Skeletal muscle tissue (tissue), 4 donors: ENCODE results near the gene TANC1. TPM values are rescaled to one million over a fixed set of nuclear protein-coding genes. Genes with fewer than 3 reads are reported as not detected.

Source experiments
- H3K27ac ChIP-seq: one replicate; pipeline ENCODE4 v1.7.0; 2013; ENCODE audit warnings: mild to moderate bottlenecking, low read depth, low read length, inconsistent platforms
- H3K27me3 ChIP-seq, 3 donors: one replicate each; pipeline ENCODE4 v1.7.0; 2013; ENCODE audit warnings: low read length in 3 of 3; ENCODE audit not compliant: control insufficient read depth in 3 of 3, insufficient read depth in 3 of 3
- H3K36me3 ChIP-seq, 3 donors: one replicate each; pipeline ENCODE4 v1.7.0; 2013; ENCODE audit warnings: low read length in 3 of 3; ENCODE audit not compliant: control insufficient read depth in 3 of 3, insufficient read depth in 3 of 3
- H3K4me1 ChIP-seq, 3 donors: one replicate each; pipeline ENCODE4 v1.7.0; 2013; ENCODE audit warnings: low read length in 3 of 3, mild to moderate bottlenecking in 3 of 3; ENCODE audit not compliant: control insufficient read depth in 3 of 3, insufficient read depth in 3 of 3
- H3K4me3 ChIP-seq, 3 donors: one replicate each; pipeline ENCODE4 v1.7.0; 2013; ENCODE audit warnings: low read length in 3 of 3
- H3K9ac ChIP-seq, 3 donors: one replicate each; pipeline ENCODE4 v1.7.0; 2013; ENCODE audit warnings: low read length in 3 of 3, mild to moderate bottlenecking in 3 of 3, moderate library complexity in 2 of 3, low read depth in 1 of 3
- H3K9me3 ChIP-seq, 3 donors: one replicate each; pipeline ENCODE4 v1.7.0; 2013; ENCODE audit warnings: low read length in 3 of 3; ENCODE audit not compliant: control insufficient read depth in 3 of 3
- total RNA-seq: library from RNA; depleted of rRNA; stranded (reverse); fragments of >200 nt; gene quantifications from one replicate; pipeline ENCODE4 v1.2.3, GENCODE V29; 2014
- donor health status: Osteomylitis.

The TANC1 gene
- total RNA-seq, 1 donor from 2014 or later: 38.1 TPM

GRCh38 chr2:159052157-159052601, 83.7 kb downstream of the TANC1 start:
- H3K9ac ChIP-seq: no peak overlapping the region
- no peaks in the 10 kb centered on the region for H3K27me3 ChIP-seq
- H3K4me3 ChIP-seq: no peak overlapping the region
- no peaks in the 10 kb centered on the region for H3K9me3 ChIP-seq
- peaks cover 3 to 7% (median 5%) of the 10 kb centered on the region in 3 donors for H3K4me1 ChIP-seq
- H3K27ac ChIP-seq: no peak overlapping the region
- no peaks in the 10 kb centered on the region for H3K36me3 ChIP-seq

DNA sequence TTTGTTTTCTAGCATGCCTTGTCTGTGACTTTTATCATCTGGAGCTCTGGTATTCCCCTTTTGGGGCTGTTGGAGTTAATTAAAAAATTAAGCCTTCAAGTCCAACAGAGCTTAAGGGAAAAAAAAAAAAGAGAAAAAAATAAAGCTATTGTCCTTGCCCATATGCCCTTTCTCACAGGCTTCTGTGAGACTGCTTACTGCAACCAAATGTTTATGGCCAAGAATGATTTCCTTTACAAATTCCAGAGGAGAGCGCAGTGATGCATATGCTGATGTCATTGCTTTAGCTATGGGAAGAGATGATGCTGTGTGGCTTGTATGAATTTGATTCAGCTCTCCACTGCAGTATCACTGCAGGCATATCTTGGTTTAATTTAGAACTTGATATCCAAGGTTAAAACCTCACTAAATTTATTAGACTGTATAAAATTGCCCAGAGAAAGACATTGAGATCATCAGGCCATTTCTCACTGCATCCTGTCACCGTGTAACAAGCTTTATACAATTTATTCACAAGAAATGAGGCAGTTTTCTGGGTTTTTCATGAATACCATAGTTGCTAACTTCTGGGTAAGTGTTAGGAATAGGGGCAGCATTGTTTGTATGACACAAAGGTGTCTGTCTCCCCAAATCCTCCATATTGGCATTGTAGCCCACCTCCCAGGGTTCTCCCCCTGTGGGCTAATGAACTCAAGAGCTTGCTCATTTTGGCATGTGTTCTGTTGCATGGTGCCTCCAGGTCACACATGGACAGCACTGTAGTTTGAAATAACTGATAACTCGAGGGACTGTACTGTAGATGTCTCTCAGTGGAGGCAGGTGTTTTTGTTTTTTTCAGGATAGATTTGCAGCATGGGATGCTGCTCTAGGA, 85.0 kb downstream of the TANC1 start:
- Histone ChIP-seq H3K4me3 (no peak overlapping the region), H3K9ac (no peak overlapping the region), H3K36me3 (no peaks in the 10 kb centered on the region), H3K4me1 (peaks cover 3 to 7% (median 3%) of the 10 kb centered on the region in 3 donors), H3K27ac (no peak overlapping the region), H3K27me3 (no peaks in the 10 kb centered on the region), H3K9me3 (no peaks in the 10 kb centered on the region)

- Histone ChIP-seq H3K9ac (no peak overlapping the region), H3K27ac (no peak overlapping the region), H3K4me1 (peaks cover 3 to 7% (median 3%) of the 10 kb centered on the region in 3 donors), H3K36me3 (no peaks in the 10 kb centered on the region), H3K27me3 (no peaks in the 10 kb centered on the region), H3K9me3 (no peaks in the 10 kb centered on the region), H3K4me3 (no peak overlapping the region)
These were observed 85.5 kb downstream of the TANC1 start for GRCh38 chr2:159054032-159054334.

DNA sequence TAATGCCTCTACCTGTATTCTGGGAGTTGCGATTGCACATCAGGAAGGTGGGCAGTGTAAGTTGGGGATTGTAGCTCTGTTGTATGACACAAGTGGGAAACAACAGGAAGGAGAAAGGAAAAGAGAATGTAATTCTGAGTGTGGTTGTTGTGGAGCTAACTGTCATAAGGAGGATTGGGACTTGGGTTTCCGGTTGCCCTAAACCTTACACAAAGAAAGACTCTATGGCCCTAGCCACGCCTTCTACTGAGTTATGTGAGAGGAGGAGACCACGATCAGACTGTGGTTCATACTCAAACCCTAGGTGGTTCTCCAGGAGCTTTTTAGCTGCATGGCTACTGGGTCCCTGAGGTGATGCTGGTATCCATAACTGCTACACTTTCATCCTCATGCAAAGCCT, 86.5 kb downstream of the TANC1 start:
- Histone ChIP-seq H3K9me3 (no peaks in the 10 kb centered on the region), H3K27ac (no peak overlapping the region), H3K36me3 (no peaks in the 10 kb centered on the region), H3K27me3 (no peaks in the 10 kb centered on the region), H3K4me1 (peaks cover 3 to 7% (median 3%) of the 10 kb centered on the region in 3 donors), H3K9ac (no peak overlapping the region), H3K4me3 (no peak overlapping the region)

DNA sequence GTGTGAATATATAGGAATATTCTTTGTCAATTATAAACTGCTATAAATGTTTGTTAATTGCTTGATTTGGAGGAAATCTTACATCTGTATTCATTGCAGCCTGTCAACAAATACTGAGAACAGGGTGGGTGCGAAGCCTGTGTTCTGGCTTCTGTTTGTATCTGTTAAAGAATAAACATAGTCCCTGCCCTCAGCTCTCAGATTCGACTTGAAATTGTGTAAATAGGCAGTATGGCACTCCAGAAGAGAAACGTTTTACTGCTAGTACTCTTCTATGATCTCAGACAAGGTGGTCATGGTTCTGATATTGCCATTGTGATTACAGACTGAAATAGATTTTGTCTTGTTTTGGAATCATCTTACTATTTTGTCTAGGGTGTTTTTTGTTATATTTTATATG, 92.1 kb downstream of the TANC1 start:
- Histone ChIP-seq H3K36me3 (no peaks in the 10 kb centered on the region), H3K27me3 (no peaks in the 10 kb centered on the region), H3K4me3 (no peak overlapping the region), H3K4me1 (peaks cover 0 to 5% (median 3%) of the 10 kb centered on the region in 3 donors), H3K27ac (no peak overlapping the region), H3K9me3 (no peaks in the 10 kb centered on the region), H3K9ac (no peak overlapping the region)

GRCh38 chr2:159063677-159064076, 95.2 kb downstream of the TANC1 start:
- Histone ChIP-seq H3K4me3 (no peak overlapping the region), H3K9me3 (no peaks in the 10 kb centered on the region), H3K9ac (no peak overlapping the region), H3K36me3 (no peaks in the 10 kb centered on the region), H3K27ac (no peak overlapping the region), H3K4me1 (peaks cover 0 to 5% (median 3%) of the 10 kb centered on the region in 3 donors), H3K27me3 (no peaks in the 10 kb centered on the region)

DNA sequence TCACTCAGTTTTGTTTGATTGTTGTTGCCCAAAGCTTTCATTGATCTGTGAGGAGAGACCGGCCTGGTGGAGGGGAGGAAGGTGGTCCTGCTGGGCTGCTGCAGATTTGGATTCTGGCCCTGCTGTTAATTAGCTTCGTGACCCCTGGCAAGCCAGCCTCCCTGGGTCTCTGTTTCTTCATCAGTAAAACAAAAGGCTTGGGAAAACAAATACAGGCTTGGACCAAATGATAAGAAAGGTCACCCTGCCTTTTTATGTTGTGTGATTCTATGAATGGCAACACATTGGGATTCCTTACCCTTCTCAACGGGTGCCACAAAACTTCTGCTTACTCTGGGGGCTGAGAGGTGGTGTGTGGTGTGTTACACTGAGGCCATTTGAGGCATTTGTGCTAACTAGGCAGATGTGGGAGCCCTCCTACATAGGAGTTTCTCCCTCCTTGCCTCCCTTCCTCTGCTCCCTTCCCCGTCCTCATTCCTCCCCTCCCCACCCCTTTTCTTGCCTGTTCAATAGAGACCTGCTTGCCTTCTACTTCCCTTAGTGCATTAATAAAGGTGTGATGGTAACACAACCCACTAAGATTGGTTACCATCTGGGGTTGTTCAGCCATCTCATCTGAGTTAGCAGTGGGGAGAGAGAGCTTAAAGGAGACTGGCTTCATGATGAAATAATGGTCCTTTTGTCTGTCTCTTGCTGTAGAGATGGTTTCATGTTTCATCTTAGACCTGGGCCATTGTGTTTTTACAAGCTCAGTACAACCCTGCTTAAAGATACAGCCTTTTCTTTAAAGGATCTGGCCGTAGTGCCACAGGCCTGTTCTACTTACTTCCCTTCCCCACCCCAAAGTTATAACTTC, 96.2 kb downstream of the TANC1 start:
- Histone ChIP-seq H3K27me3 (no peaks in the 10 kb centered on the region), H3K4me1 (peaks cover 0 to 5% (median 3%) of the 10 kb centered on the region in 3 donors), H3K9me3 (no peaks in the 10 kb centered on the region), H3K9ac (no peak overlapping the region), H3K4me3 (no peak overlapping the region), H3K27ac (no peak overlapping the region), H3K36me3 (no peaks in the 10 kb centered on the region)

DNA sequence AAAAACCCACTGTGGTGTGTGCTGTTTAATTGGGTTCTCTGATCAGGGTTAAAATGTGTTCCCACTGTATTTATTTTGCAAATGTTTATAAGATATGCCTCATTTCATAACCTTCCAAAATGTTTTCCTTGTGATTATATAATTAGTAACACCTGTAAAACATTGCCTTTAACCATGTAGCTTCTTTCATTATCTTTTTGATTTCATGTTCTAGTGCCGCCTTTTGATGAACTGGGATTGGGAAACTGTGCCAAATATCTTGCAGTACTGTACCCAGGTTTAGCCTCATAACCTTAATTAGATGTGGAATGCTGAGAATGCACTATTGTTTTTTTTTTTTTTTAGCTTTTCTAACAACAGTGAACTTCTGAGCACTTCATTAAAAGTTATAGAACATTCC, 96.9 kb downstream of the TANC1 start:
- Histone ChIP-seq H3K36me3 (no peaks in the 10 kb centered on the region), H3K27me3 (no peaks in the 10 kb centered on the region), H3K4me3 (no peak overlapping the region), H3K9ac (no peak overlapping the region), H3K27ac (no peak overlapping the region), H3K4me1 (peaks cover 0 to 5% (median 3%) of the 10 kb centered on the region in 3 donors), H3K9me3 (no peaks in the 10 kb centered on the region)

DNA sequence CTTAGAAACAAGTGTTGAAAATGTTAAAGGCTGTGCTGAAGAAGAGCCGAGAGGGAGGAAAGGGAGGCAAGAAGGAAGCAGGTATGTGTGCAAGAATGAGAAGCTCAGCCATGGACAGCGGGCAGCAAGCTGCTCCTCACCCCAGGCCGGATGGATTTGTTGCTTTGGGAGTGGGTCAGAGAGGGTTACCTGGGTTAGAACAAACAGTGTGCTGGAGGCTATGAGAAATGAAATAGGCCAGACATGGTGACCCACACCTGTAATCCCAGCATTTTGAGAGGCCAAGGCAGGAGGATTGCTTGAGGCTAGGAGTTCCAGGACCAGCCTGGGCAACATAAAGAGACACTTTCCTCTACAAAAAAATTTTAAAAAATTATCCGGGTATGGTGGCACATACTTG, 97.5 kb downstream of the TANC1 start:
- Histone ChIP-seq H3K27ac (no peak overlapping the region), H3K27me3 (no peaks in the 10 kb centered on the region)

More for the DNA sequence above, 97.5 kb downstream of the TANC1 start:
- no peak overlapping the region for H3K9ac ChIP-seq
- peaks cover 0 to 5% (median 3%) of the 10 kb centered on the region in 3 donors for H3K4me1 ChIP-seq
- no peaks in the 10 kb centered on the region for H3K9me3 ChIP-seq
- H3K4me3 ChIP-seq: no peak overlapping the region
- H3K36me3 ChIP-seq: no peaks in the 10 kb centered on the region
